Natural killer cell (primary cell): ENCODE data around the gene DPY19L3. TPM values are rescaled to one million over a fixed set of nuclear protein-coding genes. Genes with fewer than 3 reads are reported as not detected.
"Not testable (repeated sequence)": the region's sequence is repeated elsewhere in the genome, so short reads cannot be mapped to it uniquely, and the experiment has no call there.

ENCODE experiments used
- ATAC-seq, 3 donors: fragments of 150-1000 bp in 2 of 3; fragments of 200-7000 bp in 1 of 3; cut with Tn5 transposase; 1 replicate in 1 of 3; 2 replicates in 2 of 3; pipeline ENCODE4 v1.10.0; 2021; ENCODE audit warnings: mild to moderate bottlenecking in 2 of 3, moderate library complexity in 2 of 3
- DNase-seq, 2 donors: peaks; one replicate each; pipeline versions ENCODE4 v3.0.0 to v3.0.0-alpha.2; 2013 to 2021; ENCODE audit warnings: mixed read lengths in 1 of 2
- H3K27ac ChIP-seq: one replicate; pipeline ENCODE4 v1.5.1; 2013; ENCODE audit warnings: mild to moderate bottlenecking, low read length
- H3K27me3 ChIP-seq: one replicate; pipeline ENCODE4 v1.6.1; 2013; ENCODE audit warnings: low read length; ENCODE audit not compliant: control insufficient read depth, insufficient read depth
- H3K36me3 ChIP-seq: one replicate; pipeline ENCODE4 v1.6.1; 2013; ENCODE audit warnings: low read length; ENCODE audit not compliant: control insufficient read depth, insufficient read depth
- H3K4me1 ChIP-seq: one replicate; pipeline ENCODE4 v1.6.1; 2013; ENCODE audit warnings: low read length; ENCODE audit not compliant: control insufficient read depth, insufficient read depth
- H3K4me3 ChIP-seq: one replicate; pipeline ENCODE4 v1.5.1; 2013; ENCODE audit warnings: low read length
- H3K9me3 ChIP-seq: one replicate; pipeline ENCODE4 v1.6.1; 2013; ENCODE audit warnings: low read length; ENCODE audit not compliant: control insufficient read depth, insufficient read depth
- H3K27ac Mint-ChIP-seq, 2 donors: one replicate each; pipeline ENCODE4 v1.8.0; 2022; ENCODE audit warnings: mild to moderate bottlenecking in 2 of 2, mixed read lengths in 2 of 2, moderate library complexity in 1 of 2
- H3K27me3 Mint-ChIP-seq, 2 donors: one replicate each; pipeline ENCODE4 v1.8.0; 2022; ENCODE audit warnings: low read depth in 2 of 2, mixed read lengths in 2 of 2
- H3K36me3 Mint-ChIP-seq: one replicate; pipeline ENCODE4 v1.8.0; 2022; ENCODE audit warnings: mixed read lengths
- H3K4me1 Mint-ChIP-seq, 2 donors: one replicate each; pipeline ENCODE4 v1.8.0; 2022; ENCODE audit warnings: mixed read lengths in 2 of 2
- H3K4me3 Mint-ChIP-seq: one replicate; pipeline ENCODE4 v1.8.0; 2022; ENCODE audit warnings: mild to moderate bottlenecking, moderate library complexity, mixed read lengths
- H3K9me3 Mint-ChIP-seq, 2 donors: one replicate each; pipeline ENCODE4 v1.8.0; 2022; ENCODE audit warnings: mixed read lengths in 2 of 2
- WGBS: methylation state at CpG from one replicate; pipeline ENCODE4 v1.1.7; 2013; ENCODE audit warnings: missing lambda C conversion rate; ENCODE audit not compliant: insufficient coverage; 5-methylcytosine and 5-hydroxymethylcytosine counted together
- intact Hi-C: fragments of 100-400 bp; cut with micrococcal nuclease; formaldehyde crosslinking; loops from one replicate; pipeline ENCODE4 v1.14.2; 2022
- total RNA-seq, 4 donors: library from RNA; stranded (reverse); fragments of 120-200 nt in 1 of 4; gene quantifications; one replicate each; pipeline versions ENCODE4 v1.2.3 to v1.2.4, GENCODE V29; 2013 to 2022
- TF ChIP-seq, protein P1 (sequence below): fragments of 200-600 bp; IDR thresholded peaks from one replicate; pipeline ENCODE4 v1.8.0; 2022; ENCODE audit warnings: antibody characterized with exemption

The DPY19L3 gene
- total RNA-seq, 3 donors from 2014 or later (not counting 1 experiment from before 2014, with no cell fraction given) = 26.7 to 28.1 (median 27.6) TPM

DNA sequence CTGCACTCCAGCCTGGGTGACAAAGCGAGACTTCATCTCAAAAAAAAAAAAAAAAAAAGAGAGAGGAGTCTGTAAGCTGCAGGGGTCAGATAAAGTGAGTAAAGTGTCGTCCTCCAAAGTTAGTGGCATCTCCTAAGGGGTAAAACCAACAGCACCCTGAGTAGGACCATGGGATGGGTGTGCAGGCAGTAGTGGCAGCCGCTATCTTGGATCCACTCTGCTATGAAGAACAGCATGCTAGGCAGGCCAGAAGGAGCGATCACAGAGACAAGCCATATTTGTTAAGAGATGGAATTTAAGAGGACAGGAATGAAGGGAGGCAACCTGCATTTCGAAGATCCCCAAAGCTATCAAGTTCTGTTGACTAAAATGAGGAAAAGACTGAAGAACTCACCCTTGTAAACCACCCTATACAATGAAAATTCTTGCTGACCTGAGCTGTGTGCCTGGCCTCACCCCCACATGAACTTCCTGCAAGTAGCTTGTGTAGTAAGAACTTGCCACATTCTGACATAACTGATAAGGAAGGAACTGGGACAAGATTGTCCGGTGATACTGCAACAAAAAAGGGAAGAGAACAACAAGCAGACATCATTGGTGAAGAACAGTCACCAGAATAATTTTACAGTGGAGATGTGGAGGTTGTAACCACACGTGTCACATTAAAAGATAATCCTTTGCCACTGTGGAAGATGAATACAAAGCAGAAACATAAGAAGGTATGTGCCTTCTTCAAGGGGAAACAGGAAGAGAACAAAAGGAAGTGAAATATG, 16.2 kb downstream of the DPY19L3 start:
- Histone ChIP-seq H3K4me3 (no peak overlapping the region), H3K4me1 (peaks cover 4% of the 10 kb centered on the region), H3K27me3 (no peaks in the 10 kb centered on the region), H3K36me3 (no peaks in the 10 kb centered on the region), H3K27ac (no peak overlapping the region), H3K9me3 (no peaks in the 10 kb centered on the region)
- peak overlapping the region; percentile 17 for H3K4me3 Mint-ChIP-seq
- intact Hi-C loops = no loop called here
- H3K36me3 Mint-ChIP-seq = no peaks in the 10 kb centered on the region
- TF ChIP-seq, protein P1, sequence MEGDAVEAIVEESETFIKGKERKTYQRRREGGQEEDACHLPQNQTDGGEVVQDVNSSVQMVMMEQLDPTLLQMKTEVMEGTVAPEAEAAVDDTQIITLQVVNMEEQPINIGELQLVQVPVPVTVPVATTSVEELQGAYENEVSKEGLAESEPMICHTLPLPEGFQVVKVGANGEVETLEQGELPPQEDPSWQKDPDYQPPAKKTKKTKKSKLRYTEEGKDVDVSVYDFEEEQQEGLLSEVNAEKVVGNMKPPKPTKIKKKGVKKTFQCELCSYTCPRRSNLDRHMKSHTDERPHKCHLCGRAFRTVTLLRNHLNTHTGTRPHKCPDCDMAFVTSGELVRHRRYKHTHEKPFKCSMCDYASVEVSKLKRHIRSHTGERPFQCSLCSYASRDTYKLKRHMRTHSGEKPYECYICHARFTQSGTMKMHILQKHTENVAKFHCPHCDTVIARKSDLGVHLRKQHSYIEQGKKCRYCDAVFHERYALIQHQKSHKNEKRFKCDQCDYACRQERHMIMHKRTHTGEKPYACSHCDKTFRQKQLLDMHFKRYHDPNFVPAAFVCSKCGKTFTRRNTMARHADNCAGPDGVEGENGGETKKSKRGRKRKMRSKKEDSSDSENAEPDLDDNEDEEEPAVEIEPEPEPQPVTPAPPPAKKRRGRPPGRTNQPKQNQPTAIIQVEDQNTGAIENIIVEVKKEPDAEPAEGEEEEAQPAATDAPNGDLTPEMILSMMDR = no peak
- H3K27ac Mint-ChIP-seq = peak overlapping the region; percentile 35 to 44
- peaks cover 14 to 21% of the 10 kb centered on the region in 2 donors for H3K4me1 Mint-ChIP-seq
- no peaks in the 10 kb centered on the region for H3K27me3 Mint-ChIP-seq
- DNase-seq (no peak), ATAC-seq (peak in 2 of 3 donors; percentile 20 to 85)
- 56% methylated on average over 7 of the region's 7 CpGs for WGBS
- no peaks in the 10 kb centered on the region for H3K9me3 Mint-ChIP-seq

DNA sequence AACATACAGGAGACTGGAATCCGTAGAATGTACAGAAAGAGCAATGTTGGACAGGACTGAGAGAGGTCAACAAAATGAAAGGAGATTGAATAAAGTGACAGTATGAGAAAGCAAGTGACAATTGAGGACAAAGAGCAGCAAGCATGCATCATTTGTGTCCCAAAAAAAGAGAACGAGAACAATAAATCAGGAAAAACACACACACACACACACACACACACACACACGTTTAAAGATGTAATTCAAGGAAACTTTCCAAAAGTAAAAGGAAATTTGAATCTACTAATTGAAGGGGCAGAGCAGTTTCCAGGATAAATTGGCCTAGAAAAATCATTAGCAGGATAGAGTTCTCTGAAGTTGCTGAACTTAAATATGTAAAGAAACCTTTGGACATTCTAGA, 16.9 kb downstream of the DPY19L3 start:
- TF ChIP-seq, protein P1 = no peak
- Histone ChIP-seq H3K27me3 (no peaks in the 10 kb centered on the region), H3K36me3 (no peaks in the 10 kb centered on the region), H3K4me1 (peaks cover 4% of the 10 kb centered on the region), H3K27ac (no peak overlapping the region), H3K9me3 (no peaks in the 10 kb centered on the region), H3K4me3 (no peak overlapping the region)
- H3K36me3 Mint-ChIP-seq = no peaks in the 10 kb centered on the region
- peaks cover 14 to 21% of the 10 kb centered on the region in 2 donors for H3K4me1 Mint-ChIP-seq
- H3K27ac Mint-ChIP-seq = peak overlapping the region; percentile 35 to 44
- H3K4me3 Mint-ChIP-seq = no peak overlapping the region
- no peak for DNase-seq
- WGBS = 91% methylated on average over 1 of the region's 3 CpGs
- H3K27me3 Mint-ChIP-seq = no peaks in the 10 kb centered on the region
- intact Hi-C loops = no loop called here
- ATAC-seq = no peak
- no peaks in the 10 kb centered on the region for H3K9me3 Mint-ChIP-seq

DNA sequence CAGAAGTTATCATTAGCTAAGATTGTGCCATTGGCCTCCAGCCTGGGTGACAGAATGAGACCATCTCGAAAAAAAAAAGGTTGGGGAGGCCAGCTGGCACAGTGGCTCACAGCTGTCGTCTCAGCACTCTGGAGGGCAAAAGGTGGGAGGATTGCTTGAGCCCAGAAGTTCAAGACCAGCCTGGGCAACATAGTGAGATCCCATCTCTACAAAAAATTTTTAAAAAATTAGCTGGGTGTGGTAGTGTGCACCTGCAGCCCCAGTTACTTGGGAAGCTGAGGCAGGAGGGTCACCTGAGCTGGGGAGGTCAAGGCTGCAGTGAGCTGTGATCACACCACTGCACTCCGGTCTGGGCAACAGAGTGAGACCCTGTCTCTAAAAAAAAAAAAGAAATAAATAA, 18.4 kb downstream of the DPY19L3 start:
- intact Hi-C loops, H3K27ac ChIP-seq, DNase-seq, H3K27ac Mint-ChIP-seq, ATAC-seq, H3K9me3 ChIP-seq, H3K4me1 ChIP-seq, H3K4me3 ChIP-seq, H3K4me3 Mint-ChIP-seq, H3K36me3 Mint-ChIP-seq, H3K27me3 Mint-ChIP-seq, H3K36me3 ChIP-seq, H3K27me3 ChIP-seq, H3K9me3 Mint-ChIP-seq: not testable (repeated sequence)
- WGBS = 100% methylated on average over 2 of the region's 3 CpGs
- H3K4me1 Mint-ChIP-seq = peaks cover 14 to 16% of the 10 kb centered on the region in 2 donors

DNA sequence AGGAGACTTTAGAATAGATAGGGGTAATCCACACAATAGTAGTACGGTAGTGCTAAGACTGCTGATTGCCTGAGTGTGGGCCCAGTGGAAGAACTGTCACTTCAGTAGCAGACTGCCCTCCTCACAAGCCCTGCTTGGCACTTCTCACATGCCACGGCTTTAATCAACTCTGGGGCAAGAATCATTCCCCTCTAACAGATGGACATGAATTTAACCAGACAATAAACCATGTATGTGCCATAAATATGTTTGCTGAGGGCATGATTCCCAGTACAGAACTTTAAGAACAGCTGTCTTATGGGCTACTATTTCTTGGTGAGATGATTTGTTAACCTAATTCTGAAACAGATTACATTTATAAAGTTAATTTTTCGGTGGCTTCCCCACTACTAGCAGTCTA, 22.0 kb downstream of the DPY19L3 start:
- Mint-ChIP-seq H3K9me3 (no peaks in the 10 kb centered on the region), H3K4me3 (no peak overlapping the region), H3K4me1 (peaks cover 4 to 5% of the 10 kb centered on the region in 2 donors), H3K36me3 (no peaks in the 10 kb centered on the region), H3K27me3 (no peaks in the 10 kb centered on the region), H3K27ac (no peak overlapping the region)
- WGBS = 100% methylated on average over 2 of the region's 3 CpGs
- Histone ChIP-seq H3K36me3 (no peaks in the 10 kb centered on the region), H3K4me1 (no peaks in the 10 kb centered on the region), H3K27ac (no peak overlapping the region), H3K9me3 (no peaks in the 10 kb centered on the region), H3K27me3 (no peaks in the 10 kb centered on the region), H3K4me3 (no peak overlapping the region)
- ATAC-seq = no peak
- intact Hi-C loops = no loop called here
- TF ChIP-seq, protein P1 = no peak
- DNase-seq = no peak
